ENCODE measurements around the gene NAGPA.

Gene NAGPA

DNA sequence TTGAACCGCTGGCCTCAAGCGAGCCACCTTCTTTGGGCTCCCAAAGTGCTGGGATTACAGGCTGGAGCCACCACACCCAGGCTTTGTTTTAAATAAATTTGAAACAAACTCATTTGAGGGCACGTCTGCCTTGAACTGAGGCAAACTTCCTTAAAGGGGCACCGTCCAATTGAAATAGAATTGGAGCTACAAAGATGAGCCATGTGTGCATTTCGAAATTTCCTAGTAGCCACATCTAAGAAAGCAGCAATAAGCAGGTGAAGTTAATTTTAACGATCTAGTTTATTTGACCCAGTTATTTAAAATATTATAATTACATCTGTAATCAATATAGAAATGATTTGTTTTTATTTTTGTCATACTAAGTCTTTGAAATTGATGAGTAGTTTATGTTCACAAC is 32.8 kb upstream of the NAGPA start:
- no peak overlapping the region for H3K4me3 ChIP-seq (ENCODE audit: low read length)
- TF ChIP-seq, protein P1, sequence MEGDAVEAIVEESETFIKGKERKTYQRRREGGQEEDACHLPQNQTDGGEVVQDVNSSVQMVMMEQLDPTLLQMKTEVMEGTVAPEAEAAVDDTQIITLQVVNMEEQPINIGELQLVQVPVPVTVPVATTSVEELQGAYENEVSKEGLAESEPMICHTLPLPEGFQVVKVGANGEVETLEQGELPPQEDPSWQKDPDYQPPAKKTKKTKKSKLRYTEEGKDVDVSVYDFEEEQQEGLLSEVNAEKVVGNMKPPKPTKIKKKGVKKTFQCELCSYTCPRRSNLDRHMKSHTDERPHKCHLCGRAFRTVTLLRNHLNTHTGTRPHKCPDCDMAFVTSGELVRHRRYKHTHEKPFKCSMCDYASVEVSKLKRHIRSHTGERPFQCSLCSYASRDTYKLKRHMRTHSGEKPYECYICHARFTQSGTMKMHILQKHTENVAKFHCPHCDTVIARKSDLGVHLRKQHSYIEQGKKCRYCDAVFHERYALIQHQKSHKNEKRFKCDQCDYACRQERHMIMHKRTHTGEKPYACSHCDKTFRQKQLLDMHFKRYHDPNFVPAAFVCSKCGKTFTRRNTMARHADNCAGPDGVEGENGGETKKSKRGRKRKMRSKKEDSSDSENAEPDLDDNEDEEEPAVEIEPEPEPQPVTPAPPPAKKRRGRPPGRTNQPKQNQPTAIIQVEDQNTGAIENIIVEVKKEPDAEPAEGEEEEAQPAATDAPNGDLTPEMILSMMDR (conservative IDR thresholded peaks at IDR 0.05; ENCODE audit: low read depth, low read length), result no peak
- no peak for DNase-seq (ENCODE audit: low read depth)

DNA sequence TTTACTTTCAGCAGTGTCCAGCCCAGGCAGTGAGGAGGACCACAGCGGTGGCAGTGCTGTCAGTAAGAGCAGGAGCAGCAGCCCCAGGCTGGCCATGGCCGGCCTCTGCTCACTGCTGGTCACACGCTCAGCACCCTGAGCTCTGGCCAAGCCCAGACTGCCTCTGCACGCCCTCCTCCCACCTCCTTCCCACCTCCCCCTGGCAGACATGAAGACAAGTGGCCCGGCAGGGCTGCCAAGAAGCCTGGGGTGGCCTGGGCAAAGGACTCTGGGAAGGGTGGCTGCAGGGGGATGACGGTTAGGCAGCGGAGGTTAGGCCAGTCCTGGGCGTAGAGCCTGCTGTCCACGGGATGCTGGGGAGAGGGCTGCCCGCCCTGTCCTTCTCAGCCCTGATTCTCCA is 32.1 kb upstream of the NAGPA start, which contains the start of gene C16orf89:
Gene C16orf89, minus strand, starts transcription at position 144 of the 400 bp plus-strand sequence. Its CDS starts 48 bp downstream, at position 96.
- no peak within 1 kb of the TSS for H3K4me3 ChIP-seq (ENCODE audit: low read length)
- DNase-seq (ENCODE audit: low read depth), result no peak
- TF ChIP-seq, protein P1 (conservative IDR thresholded peaks at IDR 0.05; ENCODE audit: low read depth, low read length), result no peak

DNA sequence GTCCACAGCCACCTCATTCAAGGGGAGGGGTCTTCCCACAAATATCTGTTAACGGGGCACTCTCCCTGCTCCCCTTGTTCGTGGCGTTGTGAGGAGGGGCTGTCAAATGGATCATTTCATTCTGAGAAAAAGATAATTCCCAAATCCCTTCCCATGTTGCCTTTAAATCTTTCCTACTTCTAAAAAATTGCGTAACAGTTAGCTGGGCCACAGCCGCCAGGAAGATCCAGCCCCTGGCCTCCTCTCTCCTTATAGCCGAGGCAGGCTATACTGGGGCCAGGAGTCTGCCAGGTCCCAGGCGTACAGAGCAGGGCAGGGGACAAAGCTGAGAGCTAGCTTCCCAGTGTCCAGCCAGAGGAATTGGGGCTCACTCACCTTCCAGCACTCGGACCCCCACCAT is 31.6 kb upstream of the NAGPA start:
- H3K4me3 ChIP-seq (ENCODE audit: low read length), result no peak overlapping the region
- no peak for DNase-seq (ENCODE audit: low read depth)
- TF ChIP-seq, protein P1 (conservative IDR thresholded peaks at IDR 0.05; ENCODE audit: low read depth, low read length), result no peak

DNA sequence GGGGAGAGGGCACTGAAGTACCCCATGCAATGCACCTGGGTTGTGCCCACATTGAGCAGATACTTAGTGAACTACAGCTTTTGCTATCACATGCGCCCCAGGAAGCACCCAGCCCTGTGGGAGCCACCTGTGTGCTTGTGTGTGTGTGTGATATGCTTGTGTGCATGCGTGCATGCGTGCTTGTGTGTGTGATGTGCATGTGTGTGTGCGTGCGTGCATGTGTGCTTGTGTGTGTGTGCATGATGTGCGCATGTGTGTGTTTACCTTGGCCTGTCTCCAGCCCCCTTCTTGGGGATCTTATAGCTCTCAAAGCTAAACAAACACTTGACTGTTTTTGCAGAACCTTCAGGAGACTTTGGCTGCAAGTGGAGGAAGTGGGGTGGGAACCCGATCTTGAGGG is 31.2 kb upstream of the NAGPA start:
- DNase-seq (ENCODE audit: low read depth), result no peak
- H3K4me3 ChIP-seq (ENCODE audit: low read length), result no peak overlapping the region
- TF ChIP-seq, protein P1 (conservative IDR thresholded peaks at IDR 0.05; ENCODE audit: low read depth, low read length), result no peak

DNA sequence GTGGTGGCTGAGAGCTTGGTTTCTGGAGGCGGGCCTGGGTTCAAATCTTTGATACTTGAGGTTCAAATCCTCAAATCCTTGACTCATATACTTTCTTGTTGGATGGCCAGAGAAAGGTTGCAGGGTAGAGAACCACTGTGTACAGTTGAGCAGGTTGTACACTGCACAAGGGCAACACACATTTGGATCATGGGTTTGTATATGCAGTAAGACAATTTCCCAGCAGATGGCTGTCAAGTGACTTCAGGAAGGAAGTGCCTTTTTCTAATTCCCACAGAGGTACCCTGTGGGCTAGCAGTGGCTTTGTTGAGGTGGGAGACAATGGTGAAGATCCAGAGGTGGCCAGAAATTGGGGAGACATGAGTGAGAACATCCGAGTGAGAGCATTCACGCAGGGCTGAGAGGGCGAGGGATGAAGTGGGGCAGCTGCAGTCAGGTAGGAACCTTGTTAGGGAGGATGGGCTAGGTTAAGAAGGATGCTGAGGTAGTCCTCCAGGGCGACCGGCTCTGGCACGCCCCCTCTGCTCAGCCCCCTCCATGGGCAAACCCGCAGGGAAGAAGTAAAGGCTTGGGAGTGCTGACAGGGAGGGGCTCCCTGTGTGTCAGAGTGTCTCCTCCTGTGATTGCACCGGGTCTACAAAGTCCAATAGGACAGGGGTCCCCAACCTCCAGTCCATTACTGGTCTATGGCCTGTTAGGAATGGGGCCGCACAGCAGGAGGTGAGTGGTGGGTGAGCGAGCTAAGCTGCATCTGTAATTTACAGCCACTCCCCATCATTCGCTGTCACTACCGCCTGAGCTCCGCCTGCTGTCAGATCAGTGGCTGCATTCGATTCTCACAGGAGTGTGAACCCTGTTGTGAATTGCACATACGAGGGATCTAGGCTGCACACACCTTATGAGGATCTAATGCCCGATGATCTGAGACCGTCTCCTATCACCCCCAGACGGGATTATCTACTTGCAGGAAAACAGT is 29.3 kb upstream of the NAGPA start:
- TF ChIP-seq, protein P1 (conservative IDR thresholded peaks at IDR 0.05; ENCODE audit: low read depth, low read length), result no peak
- no peak overlapping the region for H3K4me3 ChIP-seq (ENCODE audit: low read length)
- no peak for DNase-seq (ENCODE audit: low read depth)

DNA sequence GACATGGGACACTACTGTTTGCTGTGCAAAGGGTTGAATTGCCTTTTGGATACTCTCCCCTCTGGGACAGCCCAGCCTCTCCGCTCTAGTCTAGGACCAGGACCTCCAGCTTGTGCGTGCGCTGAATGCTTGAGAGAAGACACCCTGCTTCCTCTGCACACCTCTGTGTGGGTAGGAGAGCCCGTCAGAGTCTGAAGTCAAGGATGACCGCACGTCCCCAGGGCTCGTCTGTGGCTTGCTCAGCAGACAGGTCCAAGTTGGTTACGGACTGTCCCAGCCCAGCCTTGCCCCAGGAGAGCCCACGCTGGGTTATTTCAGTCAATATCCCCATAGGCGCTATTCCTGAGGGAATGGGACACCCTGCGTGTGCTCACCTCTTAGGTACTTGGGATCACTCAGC is 28.3 kb upstream of the NAGPA start:
- DNase-seq (ENCODE audit: low read depth), result no peak
- H3K4me3 ChIP-seq (ENCODE audit: low read length), result no peak overlapping the region
- TF ChIP-seq, protein P1 (conservative IDR thresholded peaks at IDR 0.05; ENCODE audit: low read depth, low read length), result no peak
